Astrocyte (in vitro differentiated cells and primary cell): ENCODE results near the gene MPV17L2. TPM values are rescaled to one million over a fixed set of nuclear protein-coding genes. Genes with fewer than 3 reads are reported as not detected.
A peak's percentile ranks its signal among the peaks of the same experiment; 100 is the strongest.

Source experiments
- DNase-seq: peaks from one replicate; pipeline ENCODE4 v3.0.0-alpha.2; 2010; ENCODE audit warnings: low read depth
- FAIRE-seq: peaks from 2 replicates; lab custom pipeline; 2011; peaks lifted over from hg19 to GRCh38; lab: Jason Lieb, UNC
- H2AFZ ChIP-seq: 2 replicates; pipeline ENCODE4 v1.6.0; 2012; ENCODE audit warnings: low read depth, low read length, inconsistent platforms
- H3K27ac ChIP-seq: 2 replicates; pipeline ENCODE4 v1.5.1; 2011; ENCODE audit warnings: low read depth, low read length, inconsistent platforms
- H3K27me3 ChIP-seq: 2 replicates; pipeline ENCODE4 v1.6.0; 2011; ENCODE audit warnings: low read length, inconsistent platforms; ENCODE audit not compliant: insufficient read depth
- H3K36me3 ChIP-seq: 2 replicates; pipeline ENCODE4 v1.5.1; 2011; ENCODE audit warnings: low read length, inconsistent platforms; ENCODE audit not compliant: insufficient read depth
- H3K4me1 ChIP-seq: 2 replicates; pipeline ENCODE4 v1.5.1; 2011; ENCODE audit warnings: low read length, inconsistent platforms; ENCODE audit not compliant: insufficient read depth
- H3K4me2 ChIP-seq: 2 replicates; pipeline ENCODE4 v1.6.0; 2012; ENCODE audit warnings: low read length, inconsistent platforms
- H3K4me3 ChIP-seq: 2 replicates; pipeline ENCODE4 v1.5.1; 2011; ENCODE audit warnings: low read depth, mild to moderate bottlenecking, low read length, inconsistent platforms; ENCODE audit not compliant: insufficient read depth
- H3K79me2 ChIP-seq: 2 replicates; pipeline ENCODE4 v1.6.0; 2012; ENCODE audit warnings: mild to moderate bottlenecking, low read length, inconsistent platforms; ENCODE audit not compliant: insufficient read depth
- H3K9ac ChIP-seq: 2 replicates; pipeline ENCODE4 v1.6.0; 2012; ENCODE audit warnings: mild to moderate bottlenecking, low read length, inconsistent platforms
- H3K9me3 ChIP-seq: 2 replicates; pipeline ENCODE4 v1.5.1; 2012; ENCODE audit warnings: low read depth, mild to moderate bottlenecking, low read length, inconsistent platforms; ENCODE audit not compliant: insufficient read depth
- H4K20me1 ChIP-seq: 2 replicates; pipeline ENCODE4 v1.6.0; 2012; ENCODE audit warnings: low read length, inconsistent platforms; ENCODE audit not compliant: insufficient read depth
- H3K27ac Mint-ChIP-seq: one replicate; pipeline ENCODE4 v1.8.0; 2021; ENCODE audit warnings: mild to moderate bottlenecking, mixed read lengths; ENCODE audit not compliant: unreplicated experiment
- H3K27me3 Mint-ChIP-seq: one replicate; pipeline ENCODE4 v1.8.0; 2021; ENCODE audit warnings: low read depth, mixed read lengths; ENCODE audit not compliant: unreplicated experiment
- H3K36me3 Mint-ChIP-seq: one replicate; pipeline ENCODE4 v1.8.0; 2021; ENCODE audit warnings: low read depth, mixed read lengths; ENCODE audit not compliant: unreplicated experiment
- H3K4me1 Mint-ChIP-seq: one replicate; pipeline ENCODE4 v1.8.0; 2021; ENCODE audit warnings: low read depth, mixed read lengths; ENCODE audit not compliant: unreplicated experiment
- H3K4me3 Mint-ChIP-seq: one replicate; pipeline ENCODE4 v1.8.0; 2021; ENCODE audit warnings: mild to moderate bottlenecking, moderate library complexity, mixed read lengths; ENCODE audit not compliant: unreplicated experiment
- H3K9me3 Mint-ChIP-seq: one replicate; pipeline ENCODE4 v1.8.0; 2021; ENCODE audit warnings: mild to moderate bottlenecking, mixed read lengths; ENCODE audit not compliant: unreplicated experiment
- CTCF ChIP-seq: IDR thresholded peaks from 2 replicates; pipeline ENCODE4 v1.5.1; 2011; ENCODE audit warnings: low read depth, mild to moderate bottlenecking, inconsistent platforms, low read length, moderate library complexity; ENCODE audit not compliant: insufficient read depth
- EZH2 ChIP-seq: IDR thresholded peaks from 2 replicates; pipeline ENCODE4 v1.6.1; 2012; ENCODE audit warnings: mild to moderate bottlenecking, low read length, inconsistent platforms; ENCODE audit not compliant: insufficient read depth
- total RNA-seq: library from RNA; stranded (reverse); gene quantifications from 2 replicates; pipeline ENCODE4 v1.2.1, GENCODE V29; 2021

The MPV17L2 gene
- total RNA-seq, 1 donor from 2014 or later: 21.8 TPM

- peaks cover 4% of the 10 kb centered on the region for H3K36me3 Mint-ChIP-seq
- no peak for DNase-seq
- no peaks in the 10 kb centered on the region for H3K4me1 Mint-ChIP-seq
- no peaks in the 10 kb centered on the region for H4K20me1 ChIP-seq
- H3K9me3 Mint-ChIP-seq: peaks cover 1% of the 10 kb centered on the region
- no peak overlapping the region for H3K27ac Mint-ChIP-seq
- no peaks in the 10 kb centered on the region for H3K79me2 ChIP-seq
- no peaks in the 10 kb centered on the region for H3K36me3 ChIP-seq
- TF ChIP-seq EZH2 (no peak), CTCF (no peak)
- FAIRE-seq: no peak
- H3K4me3 ChIP-seq: no peak overlapping the region
- H2AFZ ChIP-seq: no peak overlapping the region
- no peaks in the 10 kb centered on the region for H3K9me3 ChIP-seq
- H3K27me3 ChIP-seq: no peaks in the 10 kb centered on the region
- no peak overlapping the region for H3K4me2 ChIP-seq
- H3K27me3 Mint-ChIP-seq: peaks cover 36% of the 10 kb centered on the region
- no peak overlapping the region for H3K9ac ChIP-seq
- no peaks in the 10 kb centered on the region for H3K4me1 ChIP-seq
- H3K27ac ChIP-seq: no peak overlapping the region
- peak overlapping the region; percentile 45 for H3K4me3 Mint-ChIP-seq
Observed at GRCh38 chr19:18176367-18177310, 16.4 kb upstream of the MPV17L2 start.

GRCh38 chr19:18179957-18180356 lies 13.1 kb upstream of the MPV17L2 start:
- Mint-ChIP-seq H3K27ac (no peak overlapping the region), H3K36me3 (no peaks in the 10 kb centered on the region), H3K4me1 (no peaks in the 10 kb centered on the region), H3K9me3 (peaks cover 1% of the 10 kb centered on the region), H3K4me3 (no peak overlapping the region), H3K27me3 (peaks cover 25% of the 10 kb centered on the region)
- H3K79me2 ChIP-seq: no peaks in the 10 kb centered on the region
- FAIRE-seq (no peak), DNase-seq (no peak)
- H4K20me1 ChIP-seq: no peaks in the 10 kb centered on the region
- TF ChIP-seq CTCF (no peak), EZH2 (no peak)
- no peaks in the 10 kb centered on the region for H3K36me3 ChIP-seq
- no peaks in the 10 kb centered on the region for H3K27me3 ChIP-seq
- no peaks in the 10 kb centered on the region for H3K4me1 ChIP-seq
- H3K4me2 ChIP-seq: no peak overlapping the region
- H2AFZ ChIP-seq: no peak overlapping the region
- H3K27ac ChIP-seq: no peak overlapping the region
- H3K9ac ChIP-seq: no peak overlapping the region
- H3K4me3 ChIP-seq: no peak overlapping the region
- H3K9me3 ChIP-seq: no peaks in the 10 kb centered on the region

GRCh38 chr19:18183529-18183928 lies 9.5 kb upstream of the MPV17L2 start:
- no peaks in the 10 kb centered on the region for H3K36me3 Mint-ChIP-seq
- Histone ChIP-seq H3K27me3 (no peaks in the 10 kb centered on the region), H4K20me1 (no peaks in the 10 kb centered on the region), H3K4me1 (no peaks in the 10 kb centered on the region), H3K4me3 (no peak overlapping the region), H3K9ac (no peak overlapping the region), H3K79me2 (no peaks in the 10 kb centered on the region), H2AFZ (no peak overlapping the region), H3K4me2 (no peak overlapping the region), H3K9me3 (no peaks in the 10 kb centered on the region), H3K27ac (no peak overlapping the region), H3K36me3 (no peaks in the 10 kb centered on the region)
- H3K27me3 Mint-ChIP-seq: peaks cover 4% of the 10 kb centered on the region
- no peaks in the 10 kb centered on the region for H3K4me1 Mint-ChIP-seq
- H3K27ac Mint-ChIP-seq: no peak overlapping the region
- no peak for FAIRE-seq
- no peak for TF ChIP-seq EZH2
- DNase-seq: no peak
- H3K9me3 Mint-ChIP-seq: no peaks in the 10 kb centered on the region
- H3K4me3 Mint-ChIP-seq: no peak overlapping the region
